ENCODE data around the gene PDXDC1.

DNA sequence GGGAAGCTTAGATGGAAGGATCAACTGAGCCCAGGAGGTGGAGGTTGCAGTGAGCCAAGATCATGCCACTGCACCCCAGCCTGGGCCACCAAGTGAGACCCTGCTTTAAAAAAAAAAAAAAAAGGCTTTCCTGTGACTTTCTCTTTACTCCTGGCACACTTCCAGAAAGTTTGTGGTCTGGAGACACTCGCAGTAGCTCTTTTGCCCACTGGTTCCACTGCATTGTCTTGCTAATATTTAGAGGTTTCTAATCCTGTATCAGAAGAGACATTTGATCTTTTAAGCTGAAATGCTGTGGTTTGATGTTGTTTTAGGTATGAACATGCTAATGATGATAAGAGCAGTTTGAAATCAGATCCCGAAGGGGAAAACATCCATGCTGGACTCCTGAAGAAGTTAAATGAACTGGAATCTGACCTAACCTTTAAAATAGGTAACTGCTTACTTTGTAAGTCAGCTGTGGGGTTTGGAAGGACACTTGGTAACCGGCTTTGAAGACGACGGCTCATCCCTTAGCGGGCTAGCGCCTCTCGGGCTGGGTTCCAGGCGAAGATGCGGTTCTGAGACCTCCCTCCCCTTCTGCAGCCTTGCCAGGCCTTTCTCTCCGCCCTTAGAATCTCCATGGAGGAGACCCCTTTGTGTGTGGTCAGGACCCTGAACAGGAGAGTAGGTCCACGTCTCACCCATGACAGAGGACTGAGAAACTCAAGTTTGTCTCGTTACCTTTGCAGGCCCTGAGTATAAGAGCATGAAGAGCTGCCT, 57.9 kb downstream of the PDXDC1 start:
- TF ChIP-seq POLR2A (IDR thresholded peaks at IDR 0.05; ENCODE audit: low read length) = no peak
- TF ChIP-seq GATA1 (IDR thresholded peaks at IDR 0.05; ENCODE audit: low read depth, low read length) = no peak

Measured in erythroblast (primary cell).